ENCODE results near the gene PRSS36. TPM values are rescaled to one million over a fixed set of nuclear protein-coding genes. Genes with fewer than 3 reads are reported as not detected.
"Not testable (repeated sequence)": the region's sequence is repeated elsewhere in the genome, so short reads cannot be mapped to it uniquely, and the experiment has no call there.

The PRSS36 gene
- total and polyA plus RNA-seq, 3 donors from 2014 or later = 5.4 to 8.3 (median 7.1) TPM

- intact Hi-C loops (cut with DNase I; ENCODE audit: low total_unique reads) = loop anchor here (10.0 kb wide), 1 partner anchor 695 kb away; the partner anchor contains the start of gene ZNF267
- 1% methylated on average over 36 to 65 of the region's 69 CpGs for WGBS, 2 donors
- Histone ChIP-seq H3K4me1 (peaks cover 29% of the 10 kb centered on the region), H3K36me3 (ENCODE audit: low read depth, missing control alignments) (no peaks in the 10 kb centered on the region), H3K27ac (peak within 1 kb of the TSS; percentile 96 to 97), H3K9me3 (no peaks in the 10 kb centered on the region), H3K27me3 (no peaks in the 10 kb centered on the region), H3K4me3 (peak within 1 kb of the TSS; percentile 78 to 94)
- peak; percentile 95 for DNase-seq
- TF ChIP-seq POLR2A (IDR thresholded peaks at IDR 0.05) (peak; percentile 85), CTCF (IDR thresholded peaks at IDR 0.05) (peak in 2 of 3 experiments; percentile 18 to 20)
Measured at GRCh38 chr16:31179747-31180459, 30.0 kb upstream of the PRSS36 start, which contains the start of gene FUS. TSS of gene FUS (plus strand) at chr16:31180139. CDS start at chr16:31180215, 76 bp downstream.

DNA sequence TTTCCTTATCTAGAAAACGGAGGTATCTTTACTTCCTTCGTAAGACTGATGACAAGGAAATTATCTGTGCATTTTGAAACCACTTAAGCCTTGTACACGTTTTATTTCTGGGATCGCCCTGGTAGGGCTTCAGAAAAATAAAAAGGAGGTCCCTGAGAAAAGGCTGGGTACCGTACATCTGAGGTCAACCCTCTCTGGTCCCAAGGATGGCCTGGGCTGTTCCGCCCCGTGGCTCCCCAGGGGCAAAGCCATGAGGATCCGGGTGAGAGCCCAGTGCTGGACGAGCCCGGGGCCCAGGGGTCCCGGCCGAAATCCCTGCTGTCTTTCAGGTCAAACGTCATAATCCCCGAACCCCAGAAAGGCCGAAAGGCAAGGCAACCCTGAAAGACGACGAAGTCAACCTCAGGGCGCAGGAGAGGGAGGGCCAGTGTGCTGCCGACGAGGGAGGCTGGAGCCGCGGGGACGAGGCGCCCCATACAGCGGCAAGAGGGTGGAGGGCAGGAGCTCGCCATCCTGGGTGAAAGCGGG lies 29.4 kb upstream of the PRSS36 start:
- Histone ChIP-seq H3K27me3 (no peaks in the 10 kb centered on the region), H3K27ac (peak overlapping the region; percentile 96 to 97), H3K36me3 (ENCODE audit: low read depth, missing control alignments) (no peaks in the 10 kb centered on the region), H3K4me3 (peak overlapping the region; percentile 78 to 94), H3K9me3 (no peaks in the 10 kb centered on the region), H3K4me1 (peaks cover 29% of the 10 kb centered on the region)
- TF ChIP-seq POLR2A (IDR thresholded peaks at IDR 0.05) (no peak), CTCF (IDR thresholded peaks at IDR 0.05) (no peak)
- WGBS, 2 donors = 1 to 2% methylated on average over 25 to 27 of the region's 27 CpGs
- intact Hi-C loops (cut with DNase I; ENCODE audit: low total_unique reads) = no loop called here
- no peak for DNase-seq

DNA sequence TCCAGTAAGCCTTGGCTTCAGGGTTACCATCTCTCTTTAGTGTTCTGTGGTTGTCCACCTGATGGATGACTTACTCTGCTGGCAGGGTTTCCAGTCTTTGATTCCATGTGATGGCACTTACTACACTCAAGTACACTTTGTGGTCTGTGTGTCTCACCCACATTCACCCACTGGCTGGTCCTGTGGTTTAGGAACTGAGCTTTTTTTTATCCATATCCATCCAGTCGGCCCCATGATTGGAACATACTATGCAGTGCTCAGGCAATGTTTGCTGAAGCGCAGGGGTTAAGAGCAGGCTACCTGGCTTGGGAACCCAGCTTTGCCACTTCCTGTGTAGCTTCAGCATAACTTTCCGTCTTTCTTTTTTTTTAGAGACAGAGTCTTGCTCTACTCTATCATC lies 27.3 kb upstream of the PRSS36 start:
- DNase-seq = no peak
- WGBS, 2 donors = 82 to 84% methylated on average over 3 of the region's 3 CpGs

DNA sequence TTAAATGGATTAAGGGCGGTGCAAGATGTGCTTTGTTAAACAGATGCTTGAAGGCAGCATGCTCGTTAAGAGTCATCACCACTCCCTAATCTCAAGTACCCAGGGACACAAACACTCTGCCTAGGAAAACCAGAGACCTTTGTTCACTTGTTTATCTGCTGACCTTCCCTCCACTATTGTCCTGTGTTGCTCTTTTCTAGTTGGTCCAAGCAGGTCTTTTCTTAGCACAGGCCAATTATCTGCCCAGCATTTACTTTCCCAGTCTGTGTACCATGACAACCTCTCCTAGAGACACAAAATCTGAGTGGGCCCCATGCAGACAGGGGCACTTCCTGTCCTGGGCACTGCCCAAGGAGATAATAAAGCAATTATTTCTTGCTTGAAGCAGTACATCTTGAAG lies 20.2 kb upstream of the PRSS36 start:
- DNase-seq; H3K4me3 ChIP-seq; H3K4me1 ChIP-seq; H3K9me3 ChIP-seq; H3K27ac ChIP-seq; H3K36me3 ChIP-seq (ENCODE audit: low read depth, missing control alignments); intact Hi-C loops (cut with DNase I; ENCODE audit: low total_unique reads); H3K27me3 ChIP-seq: not testable (repeated sequence)
- WGBS, 2 donors = no CpG with 5 or more reads among the region's 2 CpGs

More for the DNA sequence above, 27.3 kb upstream of the PRSS36 start:
- H3K27ac ChIP-seq = no peak overlapping the region
- no peaks in the 10 kb centered on the region for H3K36me3 ChIP-seq (ENCODE audit: low read depth, missing control alignments)
- H3K4me1 ChIP-seq = peaks cover 14% of the 10 kb centered on the region
- H3K27me3 ChIP-seq = no peaks in the 10 kb centered on the region
- intact Hi-C loops (cut with DNase I; ENCODE audit: low total_unique reads) = no loop called here
- no peak for TF ChIP-seq CTCF (IDR thresholded peaks at IDR 0.05)
- no peak for TF ChIP-seq POLR2A (IDR thresholded peaks at IDR 0.05)
- no peaks in the 10 kb centered on the region for H3K9me3 ChIP-seq
- no peak overlapping the region for H3K4me3 ChIP-seq

DNA sequence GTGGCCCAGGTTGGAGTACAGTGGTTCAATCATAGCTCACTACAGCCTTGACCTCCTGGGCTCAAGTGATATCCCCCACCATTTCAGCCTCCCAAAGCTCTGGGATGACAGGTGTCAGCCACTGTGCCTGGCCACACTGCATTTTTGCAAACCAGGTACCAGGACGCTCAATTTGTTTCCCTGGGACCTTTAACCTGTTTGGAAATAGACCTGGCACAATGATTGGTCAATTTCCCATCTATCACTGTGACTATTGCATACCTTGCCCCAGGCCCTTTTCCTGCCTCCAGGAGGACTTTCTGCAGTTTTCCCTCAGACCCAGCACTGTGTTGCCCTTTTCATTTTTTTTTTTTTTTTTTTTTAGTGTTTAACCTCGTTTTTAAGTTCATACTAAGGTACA lies 19.0 kb upstream of the PRSS36 start:
- no peaks in the 10 kb centered on the region for H3K36me3 ChIP-seq (ENCODE audit: low read depth, missing control alignments)
- no peak for DNase-seq
- H3K4me3 ChIP-seq = no peak overlapping the region
- TF ChIP-seq POLR2A (IDR thresholded peaks at IDR 0.05) (no peak), CTCF (IDR thresholded peaks at IDR 0.05) (no peak)
- H3K27ac ChIP-seq = no peak overlapping the region
- 85 to 88% methylated on average over 2 of the region's 2 CpGs for WGBS, 2 donors
- H3K4me1 ChIP-seq = no peaks in the 10 kb centered on the region
- no peaks in the 10 kb centered on the region for H3K27me3 ChIP-seq
- no peaks in the 10 kb centered on the region for H3K9me3 ChIP-seq
- intact Hi-C loops (cut with DNase I; ENCODE audit: low total_unique reads) = no loop called here

Data from testis (tissue), 3 donors.